GM21360 (cell line): ENCODE data around the gene CIC.
"Not testable (repeated sequence)": the region's sequence is repeated elsewhere in the genome, so short reads cannot be mapped to it uniquely, and the experiment has no call there.

Experiments
- ATAC-seq: cut with Tn5 transposase; IDR thresholded peaks from one replicate; pipeline ENCODE4 v1.9.1; 2021; ENCODE audit warnings: mild to moderate bottlenecking, moderate library complexity; ENCODE audit not compliant: unreplicated experiment

CIC gene

GRCh38 chr19:42254089-42254849 lies 14.8 kb upstream of the CIC start:
- no peak for ATAC-seq

DNA sequence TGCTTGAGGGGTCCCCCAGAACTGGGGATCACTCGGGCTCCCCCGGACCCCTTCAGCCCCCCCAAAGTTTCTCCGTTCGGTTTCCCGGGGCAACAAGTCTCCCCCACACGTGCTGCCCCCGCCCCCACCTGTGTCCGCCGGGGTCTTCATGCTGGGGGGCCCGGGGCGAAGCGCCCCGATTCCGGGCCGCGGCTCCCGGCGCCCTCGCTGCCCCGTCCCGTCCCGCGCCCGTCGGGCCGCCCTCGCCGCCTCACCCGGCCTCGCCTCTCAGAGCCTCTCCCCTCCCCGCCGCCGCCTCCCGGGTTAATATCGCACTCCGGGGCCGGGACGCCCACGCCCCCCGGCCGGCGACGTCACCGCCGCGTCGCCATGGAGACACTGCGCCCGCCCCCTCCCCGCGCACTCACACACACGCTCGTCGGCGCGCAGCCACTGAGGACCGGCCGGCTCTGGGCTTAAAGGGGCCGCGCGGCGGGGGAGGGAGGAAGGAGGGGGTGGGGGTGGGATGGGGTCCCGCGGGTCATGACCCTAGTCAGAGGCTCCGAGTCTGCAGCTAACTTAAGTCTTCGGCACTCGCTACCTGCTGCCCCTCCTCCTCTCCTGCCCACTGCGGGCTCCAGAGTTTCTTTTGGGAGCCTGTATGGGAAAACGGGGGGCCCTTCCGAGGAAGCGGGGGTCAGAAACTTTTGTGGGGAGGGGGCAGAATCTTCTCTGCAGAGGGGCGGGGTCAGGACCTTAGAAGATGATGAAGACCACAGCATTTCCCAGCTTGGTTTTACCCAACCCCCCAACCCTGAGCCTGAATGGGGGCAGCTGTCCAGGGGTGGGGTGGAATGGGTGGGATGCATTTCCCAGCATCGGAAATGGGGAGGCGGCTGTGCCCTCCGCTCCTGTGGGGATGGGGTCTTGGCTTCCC lies 13.9 kb upstream of the CIC start, which contains the start of gene ERF:
Gene ERF, minus strand, starts transcription at position 279 of the 916 bp plus-strand sequence. Its CDS starts 129 bp downstream, at position 150.
- peak; percentile 56 for ATAC-seq

DNA sequence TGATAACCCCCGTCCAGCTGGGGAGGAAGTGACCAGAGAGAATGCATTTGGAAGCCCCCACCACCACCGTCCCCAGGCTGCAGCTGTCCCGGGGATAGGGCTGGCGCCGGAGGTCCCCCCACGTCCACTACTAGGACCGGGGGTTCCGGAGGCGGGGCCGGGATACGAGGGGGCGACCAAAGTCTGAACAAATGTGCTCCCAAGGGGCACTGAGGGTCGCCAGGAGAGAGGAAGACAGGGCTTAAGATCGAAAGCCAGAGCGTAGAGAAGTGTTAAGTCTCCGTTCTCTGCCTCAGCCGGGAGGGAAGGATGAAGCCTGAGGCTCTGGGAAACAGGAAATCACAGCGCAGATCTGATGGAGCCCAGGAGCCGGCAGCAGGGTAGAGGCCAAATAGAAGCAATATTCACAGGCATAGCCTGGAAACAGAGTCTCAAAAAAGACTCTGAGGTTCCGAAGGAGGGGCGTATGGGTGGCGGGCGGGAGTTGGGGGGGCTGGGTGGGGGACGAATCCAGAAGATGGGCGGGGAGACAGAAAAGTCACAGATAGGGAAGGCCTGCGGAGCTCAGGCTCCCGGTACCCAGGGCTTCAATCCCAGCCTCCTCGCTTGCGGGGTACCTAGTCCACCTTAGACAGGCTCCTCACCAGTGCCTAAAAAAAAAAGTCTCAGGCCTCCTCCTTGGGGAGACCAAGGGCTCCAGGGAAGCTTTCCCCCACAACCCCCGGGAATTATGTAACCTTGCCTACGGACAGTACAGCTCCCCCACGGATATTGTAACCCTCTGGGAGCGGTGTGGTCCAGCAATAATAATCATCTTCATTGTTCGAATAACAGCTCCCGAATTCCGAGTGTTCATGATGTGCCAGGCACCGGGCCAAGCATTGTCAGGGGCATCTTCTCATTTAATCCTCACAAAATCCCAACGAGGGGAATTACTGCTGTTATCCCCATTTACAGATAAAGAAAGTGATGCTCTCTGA lies 13.0 kb upstream of the CIC start:
- ATAC-seq, result no peak

- not testable (repeated sequence) for ATAC-seq
Observed at GRCh38 chr19:42257842-42258241, 11.2 kb upstream of the CIC start.

DNA sequence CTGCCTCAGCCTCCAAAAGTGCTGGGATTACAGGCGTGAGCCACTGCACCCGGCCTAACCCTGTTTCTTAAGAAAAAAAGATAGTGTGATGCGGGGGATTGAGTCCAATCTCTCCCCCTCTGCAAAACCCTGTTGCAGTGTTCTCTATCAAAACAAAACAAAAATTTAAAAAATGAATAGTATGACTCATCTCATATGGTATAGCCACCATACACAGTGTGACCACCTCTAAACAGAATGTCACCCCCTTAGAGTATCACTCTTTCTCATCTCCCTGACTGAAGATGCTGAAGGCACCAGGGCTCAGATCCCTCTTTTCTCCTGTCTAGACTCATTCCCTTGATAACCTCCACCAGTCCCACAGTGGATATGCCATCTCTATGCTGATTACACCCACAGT lies 7.3 kb upstream of the CIC start:
- ATAC-seq, result no peak

- not testable (repeated sequence) for ATAC-seq
Observed at GRCh38 chr19:42266105-42266504, 2.9 kb upstream of the CIC start.

GRCh38 chr19:42266928-42267603 lies 2.0 kb upstream of the CIC start:
- not testable (repeated sequence) for ATAC-seq

DNA sequence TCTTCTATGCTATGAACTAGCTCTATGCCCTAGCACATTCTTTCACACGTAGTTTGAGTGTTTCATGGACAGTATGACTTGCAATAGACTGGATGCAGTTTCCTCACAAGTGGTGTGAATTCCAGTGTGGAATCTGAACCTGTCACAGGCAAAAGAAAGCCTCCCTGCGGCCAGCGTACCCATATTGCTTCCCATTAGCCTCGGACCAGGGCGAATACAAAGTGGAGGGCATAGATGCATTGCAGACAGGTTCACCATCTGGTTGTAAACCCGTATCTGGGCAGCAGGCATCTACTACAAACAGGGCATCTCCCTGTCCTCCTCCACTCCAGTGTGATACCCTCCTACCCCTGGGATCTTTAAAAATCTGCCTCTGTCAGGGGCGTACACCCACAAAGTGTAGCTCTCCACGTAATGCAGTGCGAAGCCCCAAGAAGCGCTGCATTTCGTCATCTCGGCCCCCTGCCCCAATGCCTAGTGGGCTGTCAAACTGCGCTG lies 1.4 kb upstream of the CIC start:
- ATAC-seq, result no peak

DNA sequence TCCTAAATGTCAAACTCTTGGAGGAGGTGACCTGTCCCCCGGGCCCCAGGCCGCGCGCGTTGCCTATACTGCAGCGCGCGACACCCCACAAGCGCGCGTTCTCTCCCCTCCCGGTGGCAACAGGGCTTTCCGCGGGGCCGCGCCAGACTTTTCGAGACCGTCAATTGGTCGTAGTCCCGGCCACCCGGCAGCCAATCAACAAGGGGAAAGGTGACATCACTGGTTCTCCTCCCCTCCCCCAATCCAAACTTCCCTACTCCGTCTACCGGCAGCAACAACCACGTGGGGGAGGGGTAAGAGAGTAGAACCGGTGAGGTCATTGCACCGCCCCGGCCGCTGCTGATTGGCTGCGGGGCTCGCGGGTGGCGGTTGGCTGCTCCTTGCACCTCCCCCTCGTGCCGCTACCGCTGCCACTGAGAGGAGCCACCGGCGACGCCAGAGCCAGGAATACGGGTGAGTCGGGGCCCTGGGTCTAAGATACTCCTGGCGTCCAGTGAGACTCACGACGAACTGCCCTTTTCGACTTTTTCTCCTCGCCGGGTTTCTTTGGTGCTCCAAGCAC lies 829 bp upstream of the CIC start:
- ATAC-seq, result peak; percentile 52

- ATAC-seq, result no peak
Observed at GRCh38 chr19:42269478-42270345, 660 bp downstream of the CIC start.

- ATAC-seq, result no peak
Observed at GRCh38 chr19:42270346-42271044, 1.4 kb downstream of the CIC start.

DNA sequence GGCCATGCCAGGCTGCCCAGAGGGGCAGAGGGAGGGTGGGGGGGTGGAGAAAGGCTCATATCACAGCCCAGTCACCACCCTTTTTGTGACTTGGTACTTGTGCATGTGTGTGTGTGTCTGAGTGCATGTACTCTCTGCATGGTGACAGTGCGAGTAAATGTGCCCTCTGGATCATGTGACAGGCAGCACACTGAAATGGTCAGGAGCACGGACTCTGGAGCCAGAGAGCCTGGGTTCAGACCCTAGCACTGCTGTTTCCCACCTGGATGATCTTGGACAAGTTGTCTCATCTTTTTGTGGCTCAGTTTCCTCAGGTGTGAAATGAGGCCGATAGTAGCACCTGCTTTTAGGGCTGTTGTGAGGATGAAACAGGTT lies 2.0 kb downstream of the CIC start:
- no peak for ATAC-seq

DNA sequence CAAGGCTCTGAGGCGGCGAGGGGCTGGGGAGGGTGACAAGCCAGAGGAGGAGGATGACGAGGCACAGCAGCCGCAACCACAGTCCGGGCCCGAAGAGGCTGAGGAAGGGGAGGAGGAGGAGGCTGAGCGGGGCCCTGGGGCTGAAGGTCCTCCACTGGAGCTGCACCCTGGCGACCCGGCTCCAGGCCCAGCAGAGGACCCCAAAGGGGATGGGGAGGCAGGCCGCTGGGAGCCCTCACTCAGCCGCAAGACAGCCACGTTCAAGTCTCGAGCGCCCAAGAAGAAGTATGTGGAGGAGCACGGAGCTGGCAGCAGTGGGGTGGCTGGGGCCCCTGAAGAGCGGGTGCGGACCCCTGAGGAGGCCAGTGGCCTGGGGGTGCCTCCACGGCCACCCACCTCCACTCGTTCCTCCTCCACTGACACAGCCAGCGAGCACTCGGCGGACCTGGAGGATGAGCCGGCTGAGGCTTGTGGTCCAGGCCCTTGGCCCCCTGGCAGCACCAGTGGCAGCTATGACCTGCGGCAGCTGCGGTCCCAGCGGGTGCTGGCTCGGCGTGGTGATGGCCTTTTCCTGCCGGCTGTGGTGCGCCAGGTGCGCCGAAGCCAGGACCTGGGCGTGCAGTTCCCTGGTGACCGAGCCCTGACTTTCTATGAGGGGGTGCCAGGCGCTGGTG lies 2.9 kb downstream of the CIC start:
- ATAC-seq, result no peak

DNA sequence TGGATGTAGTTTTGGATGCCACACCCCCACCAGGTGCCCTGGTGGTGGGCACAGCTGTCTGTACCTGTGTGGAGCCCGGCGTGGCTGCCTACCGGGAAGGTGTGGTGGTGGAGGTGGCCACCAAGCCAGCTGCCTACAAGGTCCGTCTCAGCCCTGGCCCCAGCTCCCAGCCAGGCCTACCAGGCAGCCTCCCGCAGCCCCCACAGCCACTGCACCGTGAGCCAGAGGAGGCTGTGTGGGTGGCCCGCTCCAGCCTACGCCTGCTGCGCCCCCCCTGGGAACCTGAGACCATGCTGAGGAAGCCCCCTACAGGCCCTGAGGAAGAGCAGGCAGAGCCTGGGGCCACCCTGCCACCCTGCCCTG lies 3.5 kb downstream of the CIC start:
- ATAC-seq, result no peak

DNA sequence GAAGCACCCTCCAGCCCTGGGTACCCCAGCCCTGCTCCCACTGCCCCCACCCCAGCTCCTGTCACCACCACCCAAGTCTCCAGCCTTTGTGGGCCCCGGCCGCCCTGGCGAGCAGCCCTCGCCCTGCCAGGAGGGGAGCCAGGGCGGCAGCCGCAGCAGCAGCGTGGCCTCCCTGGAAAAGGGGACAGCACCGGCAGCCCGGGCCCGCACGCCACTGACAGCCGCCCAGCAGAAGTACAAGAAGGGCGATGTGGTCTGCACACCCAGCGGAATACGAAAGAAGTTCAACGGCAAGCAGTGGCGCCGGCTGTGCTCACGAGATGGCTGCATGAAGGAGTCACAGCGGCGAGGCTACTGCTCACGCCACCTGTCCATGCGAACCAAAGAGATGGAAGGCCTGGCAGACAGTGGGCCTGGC lies 3.9 kb downstream of the CIC start:
- ATAC-seq, result no peak

GRCh38 chr19:42273407-42274064 lies 4.5 kb downstream of the CIC start:
- no peak for ATAC-seq

- no peak for ATAC-seq
Observed at GRCh38 chr19:42274065-42274682, 5.1 kb downstream of the CIC start.
